A673 (cell line): ENCODE measurements around the gene HDAC10. TPM values are rescaled to one million over a fixed set of nuclear protein-coding genes. Genes with fewer than 3 reads are reported as not detected.

ENCODE experiments used
- BruUV-seq: library from RNA; stranded (reverse); fragments of 400-500 nt; replicated peaks from 2 replicates; lab custom pipeline; 2021; lab: Mats Ljungman, UMichigan
- CTCF ChIA-PET: fragments of 300-600 bp; sonication (Branson Sonifier 250); formaldehyde crosslinking; loops from one replicate; lab custom pipeline; 2022; ENCODE audit warnings: antibody characterized with exemption; lab: Charles Lee
- POLR2A ChIA-PET: fragments of 300-600 bp; sonication (Branson Sonifier 250); formaldehyde crosslinking; loops from one replicate; lab custom pipeline; 2022; ENCODE audit warnings: antibody characterized with exemption; ENCODE audit not compliant: low non-redundant PET; lab: Charles Lee
- DNase-seq: peaks from one replicate; pipeline ENCODE4 v3.0.0-alpha.2; 2015; ENCODE audit warnings: low spot score
- H3K27ac ChIP-seq: fragments of 200-600 bp; sonication (generic); 2 replicates; pipeline ENCODE4 v1.5.1; 2016; ENCODE audit warnings: mixed run types, low read depth, mild to moderate bottlenecking, mixed read lengths, antibody characterized with exemption, low read length; ENCODE audit not compliant: poor library complexity, severe bottlenecking
- H3K27me3 ChIP-seq: fragments of 200-600 bp; sonication (generic); replicated peaks from 2 replicates; pipeline ENCODE4 v1.6.1; 2017; ENCODE audit warnings: mixed run types, low read depth, mild to moderate bottlenecking, mixed read lengths, antibody characterized with exemption, low read length; ENCODE audit not compliant: insufficient read depth, poor library complexity
- H3K36me3 ChIP-seq: fragments of 200-600 bp; sonication (generic); 2 replicates; pipeline ENCODE4 v1.6.1; 2016; ENCODE audit warnings: mixed run types, mild to moderate bottlenecking, mixed read lengths, antibody characterized with exemption, low read length; ENCODE audit not compliant: insufficient read depth, poor library complexity, severe bottlenecking
- H3K4me1 ChIP-seq: fragments of 200-600 bp; sonication (generic); 2 replicates; pipeline ENCODE4 v1.6.1; 2017; ENCODE audit warnings: mixed run types, mild to moderate bottlenecking, mixed read lengths, antibody characterized with exemption, low read length; ENCODE audit not compliant: insufficient read depth, poor library complexity, severe bottlenecking
- H3K4me3 ChIP-seq: fragments of 200-600 bp; sonication (generic); 2 replicates; pipeline ENCODE4 v1.5.1; 2016; ENCODE audit warnings: low read depth, mixed run types, mild to moderate bottlenecking, mixed read lengths, low read length; ENCODE audit not compliant: poor library complexity, severe bottlenecking
- H3K9me3 ChIP-seq: fragments of 200-600 bp; sonication (generic); 2 replicates; pipeline ENCODE4 v1.6.1; 2016; ENCODE audit warnings: mixed run types, low read depth, mild to moderate bottlenecking, mixed read lengths, antibody characterized with exemption, low read length; ENCODE audit not compliant: poor library complexity, severe bottlenecking
- EZH2 ChIP-seq: fragments of 200-600 bp; sonication (generic); IDR thresholded peaks from 2 replicates; pipeline ENCODE4 v1.6.1; 2017; ENCODE audit warnings: borderline replicate concordance, low read depth, mild to moderate bottlenecking, mixed read lengths, antibody characterized with exemption, low read length; ENCODE audit not compliant: poor library complexity, severe bottlenecking
- intact Hi-C: fragments of 100-400 bp; cut with micrococcal nuclease; formaldehyde crosslinking; loops from one replicate; pipeline ENCODE4 v1.10.0; 2022; ENCODE audit not compliant: unreplicated experiment
- total RNA-seq: library from RNA; stranded (reverse); gene quantifications from 2 replicates; pipeline ENCODE4 v1.2.3, GENCODE V29; 2021
- TF ChIP-seq, protein P1 (sequence below): fragments of 300-800, 200-600 bp; sonication (generic); conservative IDR thresholded peaks from 2 replicates; pipeline ENCODE4 v1.5.1; 2017; ENCODE audit warnings: low read depth, mild to moderate bottlenecking, antibody characterized with exemption, low read length, moderate library complexity, mixed read lengths

HDAC10 gene
- total RNA-seq, 1 experiment from 2014 or later: 38.6 TPM

DNA sequence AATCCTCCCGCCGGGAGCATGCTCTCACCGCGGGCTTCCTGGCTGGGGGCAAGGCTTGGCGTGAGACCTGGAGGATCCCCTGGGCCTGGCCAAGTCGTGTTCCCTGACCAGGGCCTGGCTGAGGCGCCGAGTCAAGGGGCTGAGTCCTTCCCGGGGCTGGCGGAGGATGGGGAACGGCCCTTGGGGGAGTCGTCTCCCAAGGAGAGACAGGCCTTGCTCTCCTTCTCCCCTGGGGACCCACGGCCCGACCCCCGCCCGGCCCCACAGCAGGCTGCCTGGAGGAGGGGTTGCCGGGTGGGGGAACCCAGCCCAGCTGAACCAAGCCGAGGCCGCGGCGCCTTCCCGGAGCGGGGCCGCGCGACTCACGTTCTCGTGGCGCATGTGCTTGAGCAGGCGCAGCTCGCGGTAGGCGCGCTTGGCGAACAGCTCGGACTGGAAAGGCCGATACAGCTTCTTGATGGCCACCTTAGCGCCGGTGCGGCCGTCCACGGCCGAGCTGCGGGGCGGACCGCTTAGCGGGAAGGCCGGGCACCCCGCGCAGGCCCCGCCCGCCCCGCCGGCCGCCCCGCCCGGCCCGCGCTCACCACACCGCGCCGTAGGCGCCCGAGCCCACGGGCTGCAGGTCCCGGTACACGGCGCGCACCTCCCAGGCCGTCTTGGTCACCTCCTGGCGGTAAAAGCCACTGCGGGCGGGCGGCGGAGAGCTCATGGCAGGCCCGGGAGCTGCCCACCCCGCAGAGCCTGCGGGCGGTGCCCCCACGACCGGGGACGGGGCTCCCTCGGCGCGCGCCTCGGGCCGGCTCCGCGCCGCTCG lies 9.9 kb upstream of the HDAC10 start:
- DNase-seq: peak; percentile 76
- CTCF ChIA-PET: interaction anchor here (0.6 kb wide), 1 partner anchor 15 kb away, joined by 3 read pairs; no protein-coding TSS in a partner anchor
- BruUV-seq: no TSS peak
- POLR2A ChIA-PET: interaction anchor here (0.6 kb wide), 1 partner anchor 66 kb away, joined by 4 read pairs; no protein-coding TSS in a partner anchor
- Histone ChIP-seq H3K4me3 (peak overlapping the region; percentile 54), H3K36me3 (no peaks in the 10 kb centered on the region), H3K27me3 (no peaks in the 10 kb centered on the region), H3K9me3 (no peaks in the 10 kb centered on the region), H3K4me1 (peaks cover 11% of the 10 kb centered on the region), H3K27ac (peak overlapping the region; percentile 75)
- no peak for TF ChIP-seq EZH2
- TF ChIP-seq, protein P1, sequence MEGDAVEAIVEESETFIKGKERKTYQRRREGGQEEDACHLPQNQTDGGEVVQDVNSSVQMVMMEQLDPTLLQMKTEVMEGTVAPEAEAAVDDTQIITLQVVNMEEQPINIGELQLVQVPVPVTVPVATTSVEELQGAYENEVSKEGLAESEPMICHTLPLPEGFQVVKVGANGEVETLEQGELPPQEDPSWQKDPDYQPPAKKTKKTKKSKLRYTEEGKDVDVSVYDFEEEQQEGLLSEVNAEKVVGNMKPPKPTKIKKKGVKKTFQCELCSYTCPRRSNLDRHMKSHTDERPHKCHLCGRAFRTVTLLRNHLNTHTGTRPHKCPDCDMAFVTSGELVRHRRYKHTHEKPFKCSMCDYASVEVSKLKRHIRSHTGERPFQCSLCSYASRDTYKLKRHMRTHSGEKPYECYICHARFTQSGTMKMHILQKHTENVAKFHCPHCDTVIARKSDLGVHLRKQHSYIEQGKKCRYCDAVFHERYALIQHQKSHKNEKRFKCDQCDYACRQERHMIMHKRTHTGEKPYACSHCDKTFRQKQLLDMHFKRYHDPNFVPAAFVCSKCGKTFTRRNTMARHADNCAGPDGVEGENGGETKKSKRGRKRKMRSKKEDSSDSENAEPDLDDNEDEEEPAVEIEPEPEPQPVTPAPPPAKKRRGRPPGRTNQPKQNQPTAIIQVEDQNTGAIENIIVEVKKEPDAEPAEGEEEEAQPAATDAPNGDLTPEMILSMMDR: no peak
- intact Hi-C loops: no loop called here

DNA sequence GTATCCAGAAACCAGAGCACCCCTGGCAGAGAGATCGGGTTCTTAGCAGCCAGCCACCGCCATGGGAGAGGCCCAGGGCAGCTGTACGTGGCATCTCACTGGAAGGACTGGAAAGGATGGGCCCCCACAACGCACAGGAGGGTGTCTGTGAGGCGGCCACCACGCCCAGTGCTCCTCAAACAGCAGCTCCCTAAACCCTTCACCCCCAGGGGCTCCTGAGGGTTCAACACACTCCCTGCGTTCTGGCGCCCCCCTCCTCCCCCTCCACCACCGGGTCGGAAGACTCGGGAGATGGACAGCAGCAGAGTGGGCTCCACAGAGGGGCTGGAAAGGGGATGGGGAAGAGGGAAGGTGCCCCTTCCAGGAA lies 9.4 kb upstream of the HDAC10 start:
- intact Hi-C loops: no loop called here
- H3K27ac ChIP-seq: peak overlapping the region; percentile 75
- H3K27me3 ChIP-seq: no peaks in the 10 kb centered on the region
- no TSS peak for BruUV-seq
- CTCF ChIA-PET: no interaction called here
- H3K4me3 ChIP-seq: peak overlapping the region; percentile 54
- H3K4me1 ChIP-seq: peaks cover 11% of the 10 kb centered on the region
- DNase-seq: no peak
- POLR2A ChIA-PET: interaction anchor here (0.6 kb wide), 1 partner anchor 67 kb away, joined by 4 read pairs; no protein-coding TSS in a partner anchor
- TF ChIP-seq, protein P1: no peak
- TF ChIP-seq EZH2: no peak
- H3K9me3 ChIP-seq: no peaks in the 10 kb centered on the region
- no peaks in the 10 kb centered on the region for H3K36me3 ChIP-seq

DNA sequence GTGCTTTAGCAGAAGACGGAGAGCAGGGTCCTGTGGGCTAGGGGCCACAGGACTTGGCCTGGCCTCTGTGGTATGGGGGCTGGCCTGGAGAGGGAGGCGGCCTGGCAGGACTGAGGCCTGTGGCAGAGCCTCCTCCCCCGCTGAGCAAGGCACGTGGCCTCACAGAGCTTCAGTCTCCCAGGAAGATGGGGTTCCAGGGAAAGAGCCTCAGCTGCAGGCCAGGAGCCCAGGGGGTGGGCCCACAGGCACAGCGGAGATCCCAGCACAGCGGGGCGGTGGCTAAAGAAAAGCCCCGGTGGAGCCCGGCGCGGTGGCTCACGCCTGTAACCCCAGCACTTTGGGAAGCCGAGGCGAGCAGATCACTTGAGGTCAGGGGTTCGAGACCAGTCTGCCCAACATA lies 8.2 kb upstream of the HDAC10 start:
- no TSS peak for BruUV-seq
- POLR2A ChIA-PET: no interaction called here

More for the DNA sequence above, 8.2 kb upstream of the HDAC10 start:
- Histone ChIP-seq H3K9me3 (no peaks in the 10 kb centered on the region), H3K27ac (no peak overlapping the region), H3K36me3 (no peaks in the 10 kb centered on the region), H3K27me3 (no peaks in the 10 kb centered on the region), H3K4me3 (no peak overlapping the region), H3K4me1 (peaks cover 11% of the 10 kb centered on the region)
- TF ChIP-seq, protein P1: no peak
- TF ChIP-seq EZH2: no peak
- CTCF ChIA-PET: no interaction called here
- DNase-seq: no peak
- intact Hi-C loops: no loop called here
